Prostate gland (tissue), 2 donors: ENCODE results near the gene EIPR1.

Experiments used
- CTCF ChIP-seq, 4 experiments: fragments of 200-600 bp in 2 of 4; fragments of 450-650 bp in 2 of 4; sonication (generic) in 2 of 4; IDR thresholded peaks; 1 replicate in 3 of 4; 2 replicates in 1 of 4; pipeline ENCODE4 v1.5.1; 2016 to 2019; ENCODE audit warnings: antibody characterized with exemption in 4 of 4, mild to moderate bottlenecking in 2 of 4, moderate library complexity in 2 of 4
- POLR2A ChIP-seq: fragments of 450-650 bp; IDR thresholded peaks from one replicate; pipeline ENCODE4 v1.6.1; 2016; ENCODE audit warnings: antibody characterized with exemption, mild to moderate bottlenecking
- POLR2AphosphoS5 ChIP-seq: sonication (generic); formaldehyde crosslinking; IDR thresholded peaks from one replicate; pipeline ENCODE4 v1.6.1; 2017; ENCODE audit warnings: antibody characterized with exemption

- TF ChIP-seq CTCF (IDR thresholded peaks at IDR 0.05) (no peak), POLR2AphosphoS5 (no peak), POLR2A (no peak)
These were observed 20.8 kb downstream of the EIPR1 start for GRCh38 chr2:3356799-3357198.
